ENCODE results near the gene SMIM23.
"Not testable (repeated sequence)": the region's sequence is repeated elsewhere in the genome, so short reads cannot be mapped to it uniquely, and the experiment has no call there.

Gene SMIM23

GRCh38 chr5:171774418-171774817 lies 11.2 kb upstream of the SMIM23 start:
- DNase-seq: no peak

- no peak for DNase-seq
Observed at GRCh38 chr5:171776213-171776612, 9.4 kb upstream of the SMIM23 start.

GRCh38 chr5:171776770-171777759 lies 8.6 kb upstream of the SMIM23 start:
- DNase-seq: no peak

- not testable (repeated sequence) for DNase-seq
Observed at GRCh38 chr5:171781744-171782143, 3.9 kb upstream of the SMIM23 start.

GRCh38 chr5:171782332-171782966 lies 3.2 kb upstream of the SMIM23 start:
- no peak for DNase-seq

- DNase-seq: no peak
Observed at GRCh38 chr5:171783051-171783450, 2.6 kb upstream of the SMIM23 start.

- DNase-seq: no peak
Observed at GRCh38 chr5:171789353-171789752, 3.7 kb downstream of the SMIM23 start.

- no peak for DNase-seq
Observed at GRCh38 chr5:171790408-171790807, 4.8 kb downstream of the SMIM23 start.

GRCh38 chr5:171794470-171794960 lies 8.9 kb downstream of the SMIM23 start:
- no peak for DNase-seq

GRCh38 chr5:171795381-171795780 lies 9.8 kb downstream of the SMIM23 start:
- DNase-seq: no peak

GRCh38 chr5:171796436-171796835 lies 10.8 kb downstream of the SMIM23 start:
- no peak for DNase-seq

- no peak for DNase-seq
Observed at GRCh38 chr5:171797543-171797942, 11.9 kb downstream of the SMIM23 start.

GRCh38 chr5:171798418-171798817 lies 12.8 kb downstream of the SMIM23 start:
- DNase-seq: no peak

GRCh38 chr5:171801839-171802238 lies 16.2 kb downstream of the SMIM23 start:
- peak; percentile 13 for DNase-seq

GRCh38 chr5:171805746-171806145 lies 20.1 kb downstream of the SMIM23 start:
- DNase-seq: no peak

- DNase-seq: peak; percentile 9
Observed at GRCh38 chr5:171806976-171807747, 21.5 kb downstream of the SMIM23 start.

GRCh38 chr5:171808453-171808852 lies 22.8 kb downstream of the SMIM23 start:
- no peak for DNase-seq

GRCh38 chr5:171808951-171809350 lies 23.3 kb downstream of the SMIM23 start:
- DNase-seq: no peak

GRCh38 chr5:171810227-171810626 lies 24.6 kb downstream of the SMIM23 start:
- DNase-seq: no peak

- DNase-seq: no peak
Observed at GRCh38 chr5:171813270-171813669, 27.7 kb downstream of the SMIM23 start.

- no peak for DNase-seq
Observed at GRCh38 chr5:171813813-171814490, 28.3 kb downstream of the SMIM23 start.

- no peak for DNase-seq
Observed at GRCh38 chr5:171816666-171817065, 31.0 kb downstream of the SMIM23 start.

- no peak for DNase-seq
Observed at GRCh38 chr5:171820561-171820960, 34.9 kb downstream of the SMIM23 start.
